ENCODE results near the gene PIK3R3.

The PIK3R3 gene

GRCh38 chr1:46112108-46112507 lies 20.3 kb downstream of the PIK3R3 start:
- no peaks in the 10 kb centered on the region for H3K9me3 Mint-ChIP-seq
- H3K27ac Mint-ChIP-seq = no peak overlapping the region
- H3K36me3 Mint-ChIP-seq (ENCODE audit: low read depth) = peaks cover 18% of the 10 kb centered on the region
- H3K4me1 Mint-ChIP-seq = peaks cover 24% of the 10 kb centered on the region
- no peaks in the 10 kb centered on the region for H3K27me3 Mint-ChIP-seq (ENCODE audit: low read depth)
- no peak overlapping the region for H3K4me3 Mint-ChIP-seq
- TF ChIP-seq, protein P1, sequence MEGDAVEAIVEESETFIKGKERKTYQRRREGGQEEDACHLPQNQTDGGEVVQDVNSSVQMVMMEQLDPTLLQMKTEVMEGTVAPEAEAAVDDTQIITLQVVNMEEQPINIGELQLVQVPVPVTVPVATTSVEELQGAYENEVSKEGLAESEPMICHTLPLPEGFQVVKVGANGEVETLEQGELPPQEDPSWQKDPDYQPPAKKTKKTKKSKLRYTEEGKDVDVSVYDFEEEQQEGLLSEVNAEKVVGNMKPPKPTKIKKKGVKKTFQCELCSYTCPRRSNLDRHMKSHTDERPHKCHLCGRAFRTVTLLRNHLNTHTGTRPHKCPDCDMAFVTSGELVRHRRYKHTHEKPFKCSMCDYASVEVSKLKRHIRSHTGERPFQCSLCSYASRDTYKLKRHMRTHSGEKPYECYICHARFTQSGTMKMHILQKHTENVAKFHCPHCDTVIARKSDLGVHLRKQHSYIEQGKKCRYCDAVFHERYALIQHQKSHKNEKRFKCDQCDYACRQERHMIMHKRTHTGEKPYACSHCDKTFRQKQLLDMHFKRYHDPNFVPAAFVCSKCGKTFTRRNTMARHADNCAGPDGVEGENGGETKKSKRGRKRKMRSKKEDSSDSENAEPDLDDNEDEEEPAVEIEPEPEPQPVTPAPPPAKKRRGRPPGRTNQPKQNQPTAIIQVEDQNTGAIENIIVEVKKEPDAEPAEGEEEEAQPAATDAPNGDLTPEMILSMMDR (IDR thresholded peaks at IDR 0.05; ENCODE audit: unreplicated experiment in 3 of 3) = no peak

- H3K4me3 Mint-ChIP-seq = no peak overlapping the region
- H3K4me1 Mint-ChIP-seq = peaks cover 20% of the 10 kb centered on the region
Measured at GRCh38 chr1:46110521-46110920, 21.9 kb downstream of the PIK3R3 start.

GRCh38 chr1:46102769-46103476 lies 29.5 kb downstream of the PIK3R3 start:
- no peak overlapping the region for H3K27ac Mint-ChIP-seq
- peaks cover 22% of the 10 kb centered on the region for H3K9me3 Mint-ChIP-seq
- H3K4me1 Mint-ChIP-seq = no peaks in the 10 kb centered on the region
- H3K36me3 Mint-ChIP-seq (ENCODE audit: low read depth) = peaks cover 71% of the 10 kb centered on the region
- TF ChIP-seq, protein P1 (IDR thresholded peaks at IDR 0.05; ENCODE audit: unreplicated experiment in 3 of 3) = no peak
- no peaks in the 10 kb centered on the region for H3K27me3 Mint-ChIP-seq (ENCODE audit: low read depth)
- H3K4me3 Mint-ChIP-seq = no peak overlapping the region

More at GRCh38 chr1:46110521-46110920, 21.9 kb downstream of the PIK3R3 start:
- Mint-ChIP-seq H3K27me3 (ENCODE audit: low read depth) (no peaks in the 10 kb centered on the region), H3K27ac (peak overlapping the region in 2 of 3 experiments; percentile 1 to 68), H3K9me3 (no peaks in the 10 kb centered on the region), H3K36me3 (ENCODE audit: low read depth) (peaks cover 22% of the 10 kb centered on the region)
- TF ChIP-seq, protein P1 (IDR thresholded peaks at IDR 0.05; ENCODE audit: unreplicated experiment in 3 of 3) = no peak

GRCh38 chr1:46099215-46099614 lies 33.2 kb downstream of the PIK3R3 start:
- Mint-ChIP-seq H3K4me1 (peaks cover 15% of the 10 kb centered on the region), H3K36me3 (ENCODE audit: low read depth) (peaks cover 85% of the 10 kb centered on the region), H3K4me3 (no peak overlapping the region), H3K27ac (no peak overlapping the region), H3K27me3 (ENCODE audit: low read depth) (no peaks in the 10 kb centered on the region), H3K9me3 (peaks cover 27% of the 10 kb centered on the region)
- TF ChIP-seq, protein P1 (IDR thresholded peaks at IDR 0.05; ENCODE audit: unreplicated experiment in 3 of 3) = no peak

DNA sequence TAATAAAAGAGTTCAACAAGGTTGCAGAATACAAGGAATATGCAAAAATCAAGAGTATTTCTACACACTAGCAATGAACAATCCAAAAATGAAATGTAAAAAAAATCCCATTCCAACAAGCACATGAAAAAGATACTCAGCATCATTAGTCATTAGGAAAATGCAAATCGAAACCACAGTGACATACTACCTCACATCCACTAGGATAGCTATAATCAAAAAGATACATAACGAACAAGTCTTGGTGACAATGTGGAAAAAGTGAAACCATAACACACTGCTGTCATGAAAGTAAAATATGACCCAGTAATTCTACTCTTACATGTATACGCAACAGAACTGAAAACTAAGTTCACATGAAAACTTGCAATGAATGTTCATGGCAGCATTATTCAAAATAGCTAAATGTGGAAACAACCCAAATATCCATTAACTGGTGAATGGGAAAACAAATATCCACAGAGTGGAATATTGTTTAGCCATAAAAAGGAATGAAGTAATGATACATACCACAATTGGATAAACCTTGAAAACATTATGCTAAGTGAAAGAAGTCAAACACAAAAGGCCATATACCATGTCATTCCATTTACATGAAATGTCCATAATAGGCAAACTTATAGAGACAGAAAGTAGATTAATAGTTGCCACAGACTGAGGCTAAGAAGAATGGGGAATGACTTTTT lies 34.3 kb downstream of the PIK3R3 start:
- Mint-ChIP-seq H3K4me3 (no peak overlapping the region), H3K9me3 (peaks cover 27% of the 10 kb centered on the region), H3K27ac (no peak overlapping the region), H3K4me1 (peaks cover 16% of the 10 kb centered on the region), H3K36me3 (ENCODE audit: low read depth) (peaks cover 80% of the 10 kb centered on the region), H3K27me3 (ENCODE audit: low read depth) (no peaks in the 10 kb centered on the region)
- TF ChIP-seq, protein P1 (IDR thresholded peaks at IDR 0.05; ENCODE audit: unreplicated experiment in 3 of 3) = no peak

Data from nephron (organoid).